HEK293 (cell line): ENCODE data around the gene HEXIM1.

Experiments
- CTCF ChIP-seq: fragments of 450-650 bp; formaldehyde crosslinking; IDR thresholded peaks from 2 replicates; pipeline ENCODE4 v1.5.1; 2016; ENCODE audit warnings: missing biosample characterization, missing genetic modification characterization
- EGR2 ChIP-seq: fragments of 450-650 bp; formaldehyde crosslinking; IDR thresholded peaks from 2 replicates; pipeline ENCODE4 v1.5.1; 2016; ENCODE audit warnings: low read depth, missing biosample characterization, missing genetic modification characterization
- HOXC10 ChIP-seq: sonication (generic); formaldehyde crosslinking; IDR thresholded peaks from 2 replicates; pipeline ENCODE4 v1.8.1; 2023; ENCODE audit warnings: mild to moderate bottlenecking, missing genetic modification reagents
- KLF1 ChIP-seq: fragments of 450-650 bp; formaldehyde crosslinking; IDR thresholded peaks from 2 replicates; pipeline ENCODE4 v1.5.1; 2016; ENCODE audit warnings: missing biosample characterization, missing genetic modification characterization
- YY1 ChIP-seq: fragments of 450-650 bp; formaldehyde crosslinking; IDR thresholded peaks from 2 replicates; pipeline ENCODE4 v1.5.1; 2018; ENCODE audit warnings: missing biosample characterization, missing genetic modification characterization
- ZFP37 ChIP-seq: fragments of 450-650 bp; formaldehyde crosslinking; IDR thresholded peaks from 2 replicates; pipeline ENCODE4 v1.5.1; 2016; ENCODE audit warnings: missing biosample characterization, missing genetic modification characterization
- ZNF10 ChIP-seq: fragments of 450-650 bp; formaldehyde crosslinking; IDR thresholded peaks from 2 replicates; pipeline ENCODE4 v1.5.1; 2017; ENCODE audit warnings: missing biosample characterization, missing genetic modification characterization
- ZNF138 ChIP-seq: fragments of 450-650 bp; formaldehyde crosslinking; IDR thresholded peaks from 2 replicates; pipeline ENCODE4 v1.5.1; 2016; ENCODE audit warnings: missing biosample characterization, missing genetic modification characterization, borderline replicate concordance
- ZNF24 ChIP-seq: fragments of 450-650 bp; formaldehyde crosslinking; IDR thresholded peaks from 2 replicates; pipeline ENCODE4 v1.5.1; 2016; ENCODE audit warnings: missing biosample characterization, missing genetic modification characterization
- ZNF274 ChIP-seq, 2 experiments: fragments of 200-500 bp in 1 of 2; fragments of 450-650 bp in 1 of 2; sonication (Bioruptor generic) in 1 of 2; formaldehyde crosslinking in 1 of 2; IDR thresholded peaks; 2 replicates each; pipeline versions ENCODE4 v1.5.1 to v1.6.1; 2014 to 2016; ENCODE audit warnings: borderline replicate concordance in 1 of 2, inconsistent platforms in 1 of 2, low read length in 1 of 2, missing biosample characterization in 1 of 2, missing genetic modification characterization in 1 of 2
- ZNF280D ChIP-seq: fragments of 450-650 bp; formaldehyde crosslinking; IDR thresholded peaks from 2 replicates; pipeline ENCODE4 v1.5.1; 2016; ENCODE audit warnings: missing biosample characterization, missing genetic modification characterization
- ZNF510 ChIP-seq: fragments of 450-650 bp; formaldehyde crosslinking; IDR thresholded peaks from 2 replicates; pipeline ENCODE4 v1.5.1; 2018; ENCODE audit warnings: mild to moderate bottlenecking, missing genetic modification characterization, missing biosample characterization; ENCODE audit not compliant: insufficient replicate concordance
- ZNF777 ChIP-seq: fragments of 450-650 bp; formaldehyde crosslinking; IDR thresholded peaks from 2 replicates; pipeline ENCODE4 v1.5.1; 2017; ENCODE audit warnings: missing biosample characterization, missing genetic modification characterization, borderline replicate concordance

- TF ChIP-seq CTCF (no peak), ZNF138 (tag by site-specific recombination) (no peak), ZNF24 (tag by site-specific recombination) (no peak), ZNF274 (IDR thresholded peaks at IDR 0.05; ENCODE audit: low read length) (no peak), ZNF274 (tag by site-specific recombination; IDR thresholded peaks at IDR 0.05; ENCODE audit: borderline replicate concordance) (no peak), ZNF280D (no peak), ZNF777 (tag by site-specific recombination) (no peak), ZNF510 (no peak), EGR2 (no peak), YY1 (tag by site-specific recombination) (no peak), ZFP37 (tag by site-specific recombination) (no peak), ZNF10 (tag by site-specific recombination) (no peak), HOXC10 (CRISPR knock-in tag) (no peak), KLF1 (no peak)
These were observed 29.3 kb downstream of the HEXIM1 start for GRCh38 chr17:45177563-45177962.
